Peyer's patch (tissue), 4 donors: ENCODE results near the gene LTBP2. TPM values are rescaled to one million over a fixed set of nuclear protein-coding genes. Genes with fewer than 3 reads are reported as not detected.
A peak's percentile ranks its signal among the peaks of the same experiment; 100 is the strongest.

Source experiments
- DNase-seq, 3 donors: peaks; one replicate each; pipeline ENCODE4 v3.0.0-alpha.2; 2017 to 2019
- H3K27ac ChIP-seq, 4 donors: fragments of 200-600 bp; sonication (generic); one replicate each; pipeline ENCODE4 v1.5.1; 2016 to 2019
- H3K27me3 ChIP-seq, 2 donors: fragments of 200-600 bp; sonication (generic); one replicate each; pipeline ENCODE4 v1.5.1; 2019
- H3K36me3 ChIP-seq, 3 donors: fragments of 200-600 bp; sonication (generic); one replicate each; pipeline ENCODE4 v1.5.1; 2016 to 2019
- H3K4me1 ChIP-seq, 4 donors: fragments of 200-600 bp; sonication (generic); one replicate each; pipeline ENCODE4 v1.5.1; 2016 to 2019
- H3K4me3 ChIP-seq, 4 donors: fragments of 200-600 bp; sonication (generic); 1 replicate in 3 of 4; 2 replicates in 1 of 4; pipeline ENCODE4 v1.5.1; 2016 to 2019; ENCODE audit warnings: mild to moderate bottlenecking in 1 of 4
- H3K9me3 ChIP-seq, 4 donors: fragments of 200-600 bp; sonication (generic); one replicate each; pipeline ENCODE4 v1.5.1; 2016 to 2019; ENCODE audit warnings: mild to moderate bottlenecking in 1 of 4
- CTCF ChIP-seq, 6 experiments: fragments of 450-650 bp in 4 of 6; fragments of 200-600 bp in 2 of 6; sonication (generic) in 1 of 6; IDR thresholded peaks; one replicate each; pipeline ENCODE4 v1.5.1; 2017 to 2019; ENCODE audit warnings: antibody characterized with exemption in 6 of 6, mild to moderate bottlenecking in 3 of 6, moderate library complexity in 1 of 6
- POLR2A ChIP-seq, 2 donors: fragments of 450-650 bp; IDR thresholded peaks; one replicate each; pipeline ENCODE4 v1.5.1; 2017; ENCODE audit warnings: antibody characterized with exemption in 2 of 2, mild to moderate bottlenecking in 2 of 2, moderate library complexity in 2 of 2
- total RNA-seq, 4 donors: library from RNA; depleted of rRNA; stranded (reverse); fragments of >200 nt; gene quantifications; one replicate each; pipeline ENCODE4 v1.1.0, GENCODE V29; 2016

Gene LTBP2
- total RNA-seq, 4 donors from 2014 or later, result 10.7 to 34.7 (median 16.0) TPM

- TF ChIP-seq CTCF (IDR thresholded peaks at IDR 0.05) (no peak), POLR2A (IDR thresholded peaks at IDR 0.05) (no peak)
- Histone ChIP-seq H3K4me1 (peaks cover 0 to 22% (median 0%) of the 10 kb centered on the region in 4 donors), H3K36me3 (no peaks in the 10 kb centered on the region), H3K27ac (peak overlapping the region in 3 of 4 donors; percentile 44 to 49 (median 49)), H3K9me3 (no peaks in the 10 kb centered on the region), H3K4me3 (no peak overlapping the region), H3K27me3 (no peaks in the 10 kb centered on the region)
- no peak for DNase-seq
Observed at GRCh38 chr14:74599321-74599761, 12.7 kb downstream of the LTBP2 start.

- peaks cover 0 to 39% (median 10%) of the 10 kb centered on the region in 4 donors for H3K4me1 ChIP-seq
- no peaks in the 10 kb centered on the region for H3K9me3 ChIP-seq
- no peak for DNase-seq
- peak overlapping the region in 2 of 4 donors; percentile 30 to 66 for H3K27ac ChIP-seq
- TF ChIP-seq CTCF (IDR thresholded peaks at IDR 0.05), result no peak
- TF ChIP-seq POLR2A (IDR thresholded peaks at IDR 0.05), result no peak
- no peaks in the 10 kb centered on the region for H3K36me3 ChIP-seq
- H3K27me3 ChIP-seq, result no peaks in the 10 kb centered on the region
- H3K4me3 ChIP-seq, result no peak overlapping the region
Observed at GRCh38 chr14:74596741-74597450, 15.1 kb downstream of the LTBP2 start.

- H3K4me3 ChIP-seq, result no peak overlapping the region
- H3K9me3 ChIP-seq, result no peaks in the 10 kb centered on the region
- no peak for DNase-seq
- no peaks in the 10 kb centered on the region for H3K36me3 ChIP-seq
- H3K27ac ChIP-seq, result peak overlapping the region; percentile 16 to 76 (median 65)
- peaks cover 0 to 39% (median 10%) of the 10 kb centered on the region in 4 donors for H3K4me1 ChIP-seq
- no peak for TF ChIP-seq POLR2A (IDR thresholded peaks at IDR 0.05)
- no peak for TF ChIP-seq CTCF (IDR thresholded peaks at IDR 0.05)
- H3K27me3 ChIP-seq, result no peaks in the 10 kb centered on the region
Observed at GRCh38 chr14:74595006-74595735, 16.9 kb downstream of the LTBP2 start.

- TF ChIP-seq POLR2A (IDR thresholded peaks at IDR 0.05) (no peak), CTCF (IDR thresholded peaks at IDR 0.05) (no peak)
- H3K4me3 ChIP-seq, result no peak overlapping the region
- H3K27me3 ChIP-seq, result no peaks in the 10 kb centered on the region
- H3K27ac ChIP-seq, result peak overlapping the region; percentile 16 to 76 (median 65)
- no peaks in the 10 kb centered on the region for H3K36me3 ChIP-seq
- H3K4me1 ChIP-seq, result peaks cover 0 to 33% (median 10%) of the 10 kb centered on the region in 4 donors
- no peaks in the 10 kb centered on the region for H3K9me3 ChIP-seq
- no peak for DNase-seq
Observed at GRCh38 chr14:74594606-74595005, 17.4 kb downstream of the LTBP2 start.

- Histone ChIP-seq H3K4me1 (peaks cover 0 to 28% (median 10%) of the 10 kb centered on the region in 4 donors), H3K27ac (peak overlapping the region; percentile 16 to 76 (median 65)), H3K27me3 (no peaks in the 10 kb centered on the region), H3K9me3 (no peaks in the 10 kb centered on the region), H3K36me3 (no peaks in the 10 kb centered on the region), H3K4me3 (no peak overlapping the region)
- no peak for DNase-seq
- no peak for TF ChIP-seq CTCF (IDR thresholded peaks at IDR 0.05)
Observed at GRCh38 chr14:74594029-74594428, 18.0 kb downstream of the LTBP2 start.
